ENCODE measurements around the gene DNAJC3.
"Not testable (repeated sequence)": the region's sequence is repeated elsewhere in the genome, so short reads cannot be mapped to it uniquely, and the experiment has no call there.

DNAJC3 gene

GRCh38 chr13:95676105-95676761, 706 bp upstream of the DNAJC3 start:
- no peak for FAIRE-seq

DNA sequence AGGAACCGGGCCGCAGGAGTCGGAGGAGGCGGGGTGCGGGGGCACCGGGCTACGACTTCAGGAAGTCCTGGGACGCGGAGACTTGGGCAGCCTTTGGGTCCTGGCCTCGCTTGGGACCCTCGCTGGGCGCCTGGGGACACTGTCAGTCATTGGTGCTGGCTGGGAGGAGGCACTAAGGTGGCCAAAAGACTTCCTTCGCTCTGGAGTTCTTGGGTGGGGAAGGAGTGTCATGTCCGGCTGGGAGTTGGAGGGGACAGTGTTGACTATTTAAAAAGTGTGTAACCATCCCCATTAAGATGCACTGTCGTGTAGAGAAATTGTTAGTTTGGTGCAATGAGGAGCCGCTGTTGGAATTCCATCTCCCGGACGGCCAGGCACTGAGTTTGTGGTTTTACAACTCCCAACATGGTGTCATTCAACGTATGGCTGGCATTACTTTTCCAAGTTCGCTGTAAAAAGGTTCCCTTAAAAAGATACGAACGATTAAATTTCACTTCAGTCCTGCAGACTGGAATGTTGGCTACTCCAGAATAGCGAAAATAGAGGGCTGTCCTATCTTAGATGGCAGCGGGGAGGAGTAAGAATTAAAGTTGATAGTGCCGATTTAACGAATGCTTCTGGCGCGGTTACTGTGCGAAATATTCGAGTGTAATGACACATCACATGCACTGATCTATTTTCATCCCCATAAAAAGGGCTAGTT, 776 bp downstream of the DNAJC3 start:
- FAIRE-seq, result no peak

GRCh38 chr13:95678967-95679366, 2.0 kb downstream of the DNAJC3 start:
- FAIRE-seq, result no peak

DNA sequence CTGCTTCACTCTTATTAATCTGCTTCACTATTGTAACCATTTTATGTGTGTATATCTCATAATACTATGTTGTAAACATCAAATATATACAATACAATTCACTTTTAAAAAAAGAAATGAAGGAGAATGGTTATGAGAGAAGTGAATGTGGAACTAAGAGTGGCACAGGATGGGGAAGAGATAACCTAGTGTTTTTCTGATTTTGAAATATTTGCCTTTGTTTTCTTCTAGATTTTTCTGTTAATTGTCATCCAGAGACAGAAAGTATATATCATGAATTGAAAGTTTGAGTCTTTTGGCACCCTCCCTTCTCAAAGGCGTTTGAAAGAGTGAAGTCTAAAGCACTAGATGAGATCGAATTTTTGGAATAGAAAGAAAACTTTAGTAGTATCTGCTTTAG, 2.8 kb downstream of the DNAJC3 start:
- FAIRE-seq, result no peak

DNA sequence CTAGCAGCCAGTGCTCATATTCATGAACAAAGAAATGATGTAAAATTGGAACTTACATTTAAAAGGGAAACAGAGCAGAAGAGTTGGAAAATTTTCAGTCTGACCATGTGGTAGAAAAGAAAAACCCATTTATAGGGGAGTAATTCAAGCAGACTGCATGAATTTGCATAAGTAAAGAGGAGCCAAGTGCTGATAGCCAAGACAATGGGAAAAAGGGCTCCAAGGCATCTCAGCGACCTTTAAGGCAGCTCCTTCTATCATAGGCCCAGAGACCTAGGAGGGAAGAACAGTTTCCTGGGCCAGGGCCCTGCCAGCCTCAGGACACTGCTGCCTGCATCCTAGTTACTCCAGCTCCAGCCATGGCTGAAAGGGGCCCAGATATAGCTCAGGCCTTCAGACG, 7.5 kb downstream of the DNAJC3 start:
- no peak for FAIRE-seq

GRCh38 chr13:95684960-95685359, 8.0 kb downstream of the DNAJC3 start:
- FAIRE-seq, result not testable (repeated sequence)

DNA sequence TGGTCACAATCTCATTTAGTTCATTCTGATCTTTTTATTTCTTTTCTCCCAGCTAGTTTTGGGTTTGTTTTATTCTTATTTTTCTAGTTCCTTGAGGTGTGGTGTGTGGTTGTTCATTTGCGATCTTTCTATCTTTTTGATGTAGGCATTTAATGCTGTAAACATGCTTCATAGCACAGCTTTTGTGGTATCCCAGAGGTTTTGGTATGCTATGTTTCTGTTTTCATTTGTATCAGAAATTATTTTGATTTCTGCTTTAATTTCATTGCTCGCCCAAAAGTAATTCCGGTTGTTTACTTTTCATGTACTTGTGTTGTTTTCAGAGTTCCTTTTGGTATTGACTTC, 12.6 kb downstream of the DNAJC3 start:
- FAIRE-seq, result peak; percentile 76

- FAIRE-seq, result not testable (repeated sequence)
Measured at GRCh38 chr13:95690986-95691385, 14.0 kb downstream of the DNAJC3 start.

DNA sequence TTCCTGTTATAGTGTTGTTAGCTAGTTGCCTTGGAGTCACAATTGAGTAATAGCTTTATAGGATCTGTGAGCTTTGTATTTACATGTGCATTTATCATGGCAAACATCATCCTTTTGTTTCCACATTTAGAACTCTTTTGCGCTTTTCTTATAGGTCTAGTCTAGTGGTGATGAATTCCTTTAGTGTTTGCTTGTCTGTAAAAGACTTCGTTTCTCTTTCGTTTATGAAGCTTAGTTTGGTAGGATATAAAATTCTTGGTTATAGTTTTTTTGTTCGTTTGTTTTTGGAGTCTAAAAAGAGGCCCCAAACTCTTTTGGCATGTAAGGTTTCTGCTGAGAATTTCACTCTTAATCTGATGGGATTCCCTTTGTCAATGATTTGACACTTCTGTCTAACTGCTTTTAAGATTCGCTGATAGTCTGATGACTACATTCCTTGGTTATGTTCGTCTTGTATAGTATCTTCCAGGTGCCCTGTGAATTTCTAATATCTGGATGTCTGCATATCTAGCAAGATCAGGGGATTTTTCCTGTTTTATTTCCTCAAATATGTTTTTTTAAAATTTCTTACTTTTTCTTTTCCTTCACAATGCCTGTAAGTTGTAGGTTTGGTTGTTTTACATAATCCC, 20.2 kb downstream of the DNAJC3 start:
- FAIRE-seq, result no peak

GRCh38 chr13:95698047-95698749, 21.3 kb downstream of the DNAJC3 start:
- no peak for FAIRE-seq

GRCh38 chr13:95703576-95703975, 26.6 kb downstream of the DNAJC3 start:
- no peak for FAIRE-seq

- FAIRE-seq, result no peak
Measured at GRCh38 chr13:95704510-95704909, 27.6 kb downstream of the DNAJC3 start.

GRCh38 chr13:95706356-95706755, 29.4 kb downstream of the DNAJC3 start:
- FAIRE-seq, result no peak

GRCh38 chr13:95707035-95707434, 30.1 kb downstream of the DNAJC3 start:
- no peak for FAIRE-seq

- FAIRE-seq, result no peak
Measured at GRCh38 chr13:95707442-95708390, 30.8 kb downstream of the DNAJC3 start.

GRCh38 chr13:95708391-95708774, 31.4 kb downstream of the DNAJC3 start:
- FAIRE-seq, result no peak

DNA sequence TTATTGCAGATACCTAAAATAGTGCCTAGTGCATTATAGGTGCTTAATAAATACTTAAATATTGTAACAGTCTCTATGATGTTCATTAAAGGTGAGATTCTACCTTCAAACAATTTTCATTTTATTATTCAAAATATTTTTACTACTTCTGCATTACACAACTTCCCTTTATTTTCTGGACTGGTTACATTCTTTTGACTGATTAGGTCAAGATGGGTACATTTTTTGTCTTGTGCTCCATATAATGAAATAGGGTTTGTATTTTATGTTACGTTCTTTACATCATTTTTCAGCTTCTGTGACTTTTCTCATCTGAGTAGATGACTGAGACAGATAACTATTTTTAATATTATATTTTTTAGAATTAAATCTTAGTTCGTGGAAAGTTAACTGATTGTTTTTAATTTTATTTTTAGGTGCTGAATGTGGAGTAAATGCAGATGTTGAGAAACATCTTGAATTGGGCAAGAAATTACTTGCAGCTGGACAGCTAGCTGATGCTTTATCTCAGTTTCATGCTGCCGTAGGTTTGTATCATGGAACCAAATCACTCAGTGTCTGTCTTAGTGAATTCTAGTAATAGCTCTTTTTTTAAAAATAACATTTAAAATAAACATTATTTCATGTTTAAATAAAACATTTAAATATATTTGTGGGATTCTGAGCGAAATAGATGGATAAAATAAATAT, 32.0 kb downstream of the DNAJC3 start:
- FAIRE-seq, result no peak

DNA sequence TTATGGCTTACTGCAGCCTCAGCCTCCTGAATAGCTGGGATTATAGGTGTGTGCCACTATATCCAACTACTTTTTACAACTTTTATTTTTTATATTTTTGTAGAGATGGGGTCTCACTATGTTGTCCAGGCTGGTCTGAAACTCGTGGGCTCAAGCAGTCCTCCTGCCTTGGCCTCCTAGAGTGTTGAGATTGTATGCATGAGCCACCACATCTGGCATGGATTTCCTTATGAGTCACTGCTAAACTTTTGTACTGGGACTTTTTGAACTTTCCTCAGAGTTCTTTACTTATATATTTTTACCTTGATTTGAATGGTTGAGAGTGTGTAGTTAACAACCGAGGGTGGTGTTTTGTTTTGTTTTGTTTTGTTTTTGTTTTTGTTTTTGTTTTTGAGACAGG, 33.4 kb downstream of the DNAJC3 start:
- FAIRE-seq, result no peak

DNA sequence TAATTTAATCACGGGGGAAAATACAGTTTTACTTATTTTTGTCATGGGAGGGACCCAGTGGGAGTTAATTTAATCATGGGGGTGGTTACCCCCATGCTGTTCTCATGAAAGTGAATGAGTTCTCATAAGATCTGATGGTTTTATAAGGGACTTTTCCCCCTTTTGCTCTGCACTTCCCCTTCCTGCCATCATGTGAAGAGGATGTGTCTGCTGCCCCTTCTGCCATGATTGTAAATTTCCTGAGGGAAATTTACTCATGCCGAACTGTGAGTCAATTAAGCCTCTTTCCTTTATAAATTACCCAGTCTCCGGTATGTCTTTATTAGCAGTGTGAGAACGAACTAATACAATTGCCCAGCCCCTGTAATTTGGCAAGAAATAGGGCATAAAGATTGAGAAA, 35.9 kb downstream of the DNAJC3 start:
- FAIRE-seq, result not testable (repeated sequence)

- no peak for FAIRE-seq
Measured at GRCh38 chr13:95713651-95714050, 36.7 kb downstream of the DNAJC3 start.

DNA sequence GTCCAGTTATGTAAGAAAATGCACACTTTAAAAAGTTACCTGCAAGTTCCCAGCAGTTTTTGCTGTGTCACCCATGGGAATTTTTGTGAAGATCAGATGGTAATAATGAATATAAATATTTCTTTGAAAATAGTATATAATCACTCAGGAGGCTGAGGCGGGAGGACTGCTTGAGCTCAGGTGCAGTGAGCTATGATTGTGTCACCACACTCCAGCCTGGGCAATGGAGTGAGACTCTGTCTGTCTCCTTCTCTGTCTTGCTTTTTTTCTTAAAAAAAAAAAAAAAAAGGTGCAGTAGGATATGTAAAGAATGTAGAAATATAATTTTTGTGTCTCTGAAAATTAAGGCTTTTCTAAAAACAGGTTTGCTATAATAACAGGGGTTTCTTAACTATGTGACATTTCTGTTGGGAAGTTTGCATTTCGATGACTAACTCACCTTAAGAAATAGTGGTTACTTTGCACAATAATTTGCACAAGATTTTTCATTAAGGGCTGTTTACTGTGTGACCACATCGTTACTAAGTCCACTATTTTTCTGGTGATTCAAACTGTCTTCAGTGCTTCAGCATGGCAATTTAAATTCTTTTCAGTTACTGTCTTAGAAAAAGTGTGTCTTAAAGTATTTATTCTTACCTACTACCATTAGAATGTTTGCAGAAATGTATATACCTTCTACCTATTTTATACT, 37.3 kb downstream of the DNAJC3 start:
- no peak for FAIRE-seq

All from endometrium (tissue), 2 donors.